Left ventricle myocardium superior (tissue), 1 donor: ENCODE results near the gene KANSL1. TPM values are rescaled to one million over a fixed set of nuclear protein-coding genes. Genes with fewer than 3 reads are reported as not detected.

Source experiments
- ATAC-seq: fragments of 200-7000 bp; cut with Tn5 transposase; one replicate; pipeline ENCODE4 v1.9.1; 2020; ENCODE audit warnings: mild to moderate bottlenecking, moderate library complexity
- DNase-seq: peaks from one replicate; pipeline ENCODE4 v3.0.0-alpha.2; 2020
- intact Hi-C: fragments of 100-400 bp; cut with micrococcal nuclease; formaldehyde crosslinking; loops from one replicate; pipeline ENCODE4 v1.11.0; 2022
- total RNA-seq: library from RNA; stranded (reverse); fragmentation: NEBNext Ultra II Directional; extraction: Animal tissue kit (Norgen Biotek cat#: 25700); gene quantifications from one replicate; pipeline ENCODE4 v1.2.1, GENCODE V29; 2021
- donor health status: DM: no; HTN: yes; CAD: no; lungs with severe emphysema.

Gene KANSL1
- total RNA-seq, 1 donor from 2014 or later = 26.9 TPM

DNA sequence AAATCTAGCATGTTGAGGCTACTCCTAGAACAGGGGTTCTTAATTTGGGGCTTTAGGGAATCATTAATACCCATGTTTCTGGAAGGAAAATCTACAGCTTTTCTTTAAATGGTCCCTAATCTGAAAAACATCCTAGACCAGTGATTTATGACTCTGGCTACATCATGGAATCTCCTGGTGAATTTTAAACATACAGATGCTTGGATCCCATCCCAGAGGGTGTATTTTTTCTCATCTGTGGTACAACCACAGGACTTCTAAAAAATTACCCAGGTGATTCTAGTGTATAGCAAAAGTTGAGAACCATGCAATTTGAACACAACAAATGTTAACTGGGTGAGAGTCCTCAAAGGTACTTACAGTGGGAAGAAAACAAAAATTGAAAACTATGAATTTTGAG lies 41.5 kb downstream of the KANSL1 start:
- no peak for DNase-seq
- intact Hi-C loops = no loop called here
- no peak for ATAC-seq

DNA sequence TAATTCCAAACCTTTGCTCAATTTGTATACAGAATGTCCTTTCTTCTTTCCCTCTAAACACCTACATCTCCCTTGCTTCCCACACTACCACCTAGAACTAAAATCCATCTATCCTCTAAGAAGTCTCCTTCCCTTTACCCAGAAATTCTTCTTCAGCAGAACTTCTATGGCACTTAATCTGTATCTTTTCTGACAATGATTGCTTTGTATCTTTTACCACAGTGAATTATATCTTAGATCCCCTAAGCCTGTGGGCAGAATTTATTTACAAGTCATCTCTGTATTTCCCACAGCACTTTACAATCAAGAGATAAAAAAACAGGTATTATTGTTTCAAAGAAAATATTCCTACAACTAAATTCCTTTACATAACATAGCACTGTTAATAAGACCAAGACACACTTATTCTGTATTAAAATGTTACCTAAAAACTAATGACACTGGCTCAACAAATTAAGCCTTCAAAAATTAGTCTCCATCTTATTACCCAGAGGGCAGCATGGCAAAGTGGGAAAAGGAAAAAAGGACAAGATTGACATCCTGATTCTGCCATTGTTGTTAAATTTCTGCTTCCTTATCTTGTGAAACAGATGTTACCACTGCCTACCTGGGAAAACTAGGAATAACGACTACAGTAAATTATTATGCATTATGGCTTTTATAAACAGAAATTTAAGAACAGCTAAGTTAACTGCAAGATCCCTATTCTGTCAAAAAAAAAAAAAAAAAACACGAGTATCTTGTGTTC lies 42.8 kb downstream of the KANSL1 start:
- intact Hi-C loops = no loop called here
- no peak for ATAC-seq

GRCh38 chr17:46148247-46148646 lies 45.0 kb downstream of the KANSL1 start:
- DNase-seq (no peak), ATAC-seq (no peak)
- intact Hi-C loops = no loop called here

More for the DNA sequence above, 42.8 kb downstream of the KANSL1 start:
- DNase-seq = no peak

GRCh38 chr17:46147296-46147695 lies 45.9 kb downstream of the KANSL1 start:
- ATAC-seq = no peak
- DNase-seq = no peak
- intact Hi-C loops = no loop called here

GRCh38 chr17:46144246-46144645 lies 49.0 kb downstream of the KANSL1 start:
- ATAC-seq (no peak), DNase-seq (no peak)
- intact Hi-C loops = no loop called here

- intact Hi-C loops = no loop called here
- ATAC-seq (no peak), DNase-seq (no peak)
These were observed 49.4 kb downstream of the KANSL1 start for GRCh38 chr17:46143827-46144236.

- no peak for ATAC-seq
- intact Hi-C loops = no loop called here
- DNase-seq = no peak
These were observed 51.6 kb downstream of the KANSL1 start for GRCh38 chr17:46141645-46142044.

DNA sequence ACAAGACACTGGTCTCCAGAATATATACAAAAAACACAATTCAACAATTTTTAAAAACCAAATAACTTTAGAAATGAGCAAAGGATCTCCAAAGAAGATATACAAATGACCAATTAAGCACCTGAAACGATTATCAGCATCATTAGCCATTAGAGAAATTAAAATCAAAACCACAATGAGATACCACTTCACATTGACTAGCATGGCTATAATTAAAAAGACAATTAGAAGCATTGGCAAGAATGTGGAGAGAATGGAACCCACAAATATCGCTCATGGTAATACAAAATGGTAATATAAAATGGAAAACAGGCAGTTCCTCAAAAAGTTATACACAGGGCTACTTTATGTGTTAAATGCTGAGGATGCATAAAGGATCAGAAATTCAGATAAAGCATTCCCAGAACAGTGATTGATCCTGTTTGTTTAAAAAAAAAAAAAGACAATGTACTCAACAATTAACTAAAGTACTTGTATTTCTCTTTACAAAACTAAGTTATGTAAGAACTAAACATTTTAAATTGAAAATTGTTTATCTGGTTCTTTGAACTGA lies 52.5 kb downstream of the KANSL1 start:
- intact Hi-C loops = no loop called here
- ATAC-seq (no peak), DNase-seq (no peak)

DNA sequence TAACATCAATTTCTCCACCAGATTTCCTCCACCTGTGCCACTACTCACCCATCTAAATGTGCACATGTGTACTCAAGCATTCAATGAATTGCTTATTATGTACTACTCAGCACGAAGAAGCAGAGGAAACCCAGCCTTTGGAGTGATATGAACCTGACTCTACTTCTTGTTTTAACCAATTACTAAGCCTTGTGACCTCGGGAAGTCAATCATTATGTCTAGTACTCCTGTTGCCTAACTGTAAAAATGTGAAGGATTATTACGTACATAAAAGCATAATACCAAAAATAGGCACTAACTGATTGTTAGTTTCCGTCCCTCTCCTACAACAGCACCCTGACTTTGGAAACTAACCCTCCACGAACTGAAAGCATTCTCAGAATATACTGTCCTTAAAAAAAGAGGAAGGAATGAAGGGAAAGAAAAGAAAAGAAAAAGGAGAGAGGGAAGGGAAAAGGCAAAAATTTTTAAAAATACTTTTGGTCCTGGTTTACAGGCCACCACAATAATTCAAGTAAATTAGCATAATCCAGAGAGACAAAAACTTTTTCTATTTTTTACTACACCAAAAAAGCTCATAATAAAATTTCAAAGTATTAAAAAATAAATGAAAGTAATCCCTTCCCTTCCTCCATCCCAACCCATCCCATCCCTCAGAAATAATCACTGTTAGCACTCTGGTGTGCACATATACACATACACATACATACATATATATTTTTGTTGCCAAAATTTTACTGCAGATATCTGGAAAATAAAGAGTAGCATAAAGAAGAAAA lies 53.6 kb downstream of the KANSL1 start:
- no peak for ATAC-seq
- no peak for DNase-seq
- intact Hi-C loops = no loop called here

GRCh38 chr17:46138473-46138872 lies 54.8 kb downstream of the KANSL1 start:
- ATAC-seq (no peak), DNase-seq (no peak)
- intact Hi-C loops = no loop called here

DNA sequence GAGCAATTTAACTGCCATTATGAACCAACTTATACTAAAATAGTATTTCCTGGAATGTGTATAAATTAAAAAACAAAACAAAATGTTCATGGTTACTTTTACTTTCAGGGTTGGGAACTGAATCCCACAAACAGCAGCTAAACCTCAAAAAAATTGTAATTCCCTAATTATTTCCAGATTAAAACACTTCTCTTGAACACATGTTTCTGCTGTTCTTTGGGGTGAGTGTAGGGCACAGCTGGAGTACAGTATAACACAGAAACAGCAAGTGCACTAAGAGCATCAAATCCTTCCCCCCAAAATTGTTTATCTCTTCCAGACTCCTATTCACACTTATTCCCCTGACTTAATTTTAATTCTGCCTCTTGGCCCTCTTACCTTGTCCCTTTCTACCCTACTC lies 56.4 kb downstream of the KANSL1 start:
- intact Hi-C loops = no loop called here
- ATAC-seq (no peak), DNase-seq (no peak)

- intact Hi-C loops = no loop called here
- DNase-seq (no peak), ATAC-seq (no peak)
These were observed 57.2 kb downstream of the KANSL1 start for GRCh38 chr17:46135879-46136563.

DNA sequence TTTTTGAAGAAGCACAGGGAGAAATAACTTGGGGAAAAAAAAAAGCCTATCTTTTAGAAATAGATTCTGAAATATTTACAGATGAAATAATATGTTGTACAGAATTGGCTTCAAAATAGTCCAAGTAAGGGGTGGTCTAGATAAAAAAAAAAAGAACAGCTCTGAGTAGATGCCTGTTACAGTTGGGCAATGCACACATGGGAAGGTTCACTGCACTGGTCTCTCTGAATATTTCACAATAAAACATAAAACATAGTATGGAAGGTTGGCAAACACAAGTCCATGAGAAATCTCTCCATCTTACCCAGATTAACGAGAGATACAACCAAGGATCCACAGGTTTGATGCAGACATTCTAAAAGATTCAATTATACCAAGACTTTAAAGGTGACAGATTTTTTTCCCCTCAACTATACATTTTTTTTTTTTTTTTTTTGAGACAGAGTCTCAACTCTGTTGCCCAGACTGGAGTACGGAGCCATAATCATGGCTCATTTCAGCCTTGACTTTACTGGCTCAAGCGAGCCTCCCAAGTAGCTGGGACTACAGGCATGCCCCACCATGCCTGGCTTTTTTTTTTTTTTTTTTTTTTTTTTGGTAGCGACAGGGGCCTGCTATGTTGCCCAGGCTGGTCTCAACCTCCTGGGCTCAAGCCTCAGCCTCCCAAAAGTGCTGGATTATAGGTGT lies 58.0 kb downstream of the KANSL1 start:
- intact Hi-C loops = no loop called here
- no peak for DNase-seq
- no peak for ATAC-seq

DNA sequence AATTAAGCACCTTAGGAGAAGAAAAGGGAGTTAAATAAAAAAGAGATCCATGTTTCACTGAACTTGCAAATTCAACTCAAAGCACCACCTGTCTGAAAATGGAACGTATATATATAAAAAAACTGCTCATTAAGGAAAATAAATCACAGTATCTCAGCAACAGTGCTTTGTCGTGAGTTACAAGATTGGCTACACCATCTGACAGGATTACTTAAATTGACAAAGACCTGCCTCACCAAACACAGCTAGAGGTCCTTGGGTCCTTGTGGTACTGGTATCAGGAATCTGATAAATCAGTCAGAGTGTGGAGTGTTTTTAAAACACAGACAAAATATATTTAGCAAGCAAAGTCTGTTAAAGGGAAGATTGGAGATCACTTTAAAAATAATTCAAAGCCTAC lies 63.9 kb downstream of the KANSL1 start:
- intact Hi-C loops = no loop called here
- DNase-seq (no peak), ATAC-seq (no peak)

GRCh38 chr17:46128453-46128852 lies 64.8 kb downstream of the KANSL1 start:
- DNase-seq (no peak), ATAC-seq (peak; percentile 66)
- intact Hi-C loops = no loop called here

- intact Hi-C loops = no loop called here
- no peak for DNase-seq
- no peak for ATAC-seq
These were observed 65.7 kb downstream of the KANSL1 start for GRCh38 chr17:46127524-46127923.

GRCh38 chr17:46126840-46127239 lies 66.4 kb downstream of the KANSL1 start:
- intact Hi-C loops = no loop called here
- DNase-seq (no peak), ATAC-seq (no peak)

DNA sequence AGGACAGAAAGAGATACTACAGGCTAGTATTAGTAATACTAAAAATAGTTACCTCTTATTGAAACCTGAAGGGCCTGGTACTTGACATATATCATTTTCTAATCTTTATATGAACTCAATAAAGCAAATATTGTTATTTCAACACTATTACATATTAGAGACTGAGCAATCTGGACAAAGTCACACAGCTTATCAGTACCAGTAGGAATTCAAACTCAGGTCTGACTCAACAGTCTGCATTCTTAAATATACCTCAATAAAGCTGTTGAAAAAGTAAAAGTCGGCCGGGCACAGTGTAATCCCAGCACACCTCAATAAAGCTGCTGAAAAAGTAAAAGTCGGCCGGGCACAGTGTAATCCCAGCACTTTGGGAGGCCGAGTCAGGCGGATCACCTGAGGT lies 67.4 kb downstream of the KANSL1 start:
- intact Hi-C loops = no loop called here
- ATAC-seq = no peak
- no peak for DNase-seq
